ENCODE data around the gene HECTD4.
"Not testable (repeated sequence)": the region's sequence is repeated elsewhere in the genome, so short reads cannot be mapped to it uniquely, and the experiment has no call there.

HECTD4 gene

DNA sequence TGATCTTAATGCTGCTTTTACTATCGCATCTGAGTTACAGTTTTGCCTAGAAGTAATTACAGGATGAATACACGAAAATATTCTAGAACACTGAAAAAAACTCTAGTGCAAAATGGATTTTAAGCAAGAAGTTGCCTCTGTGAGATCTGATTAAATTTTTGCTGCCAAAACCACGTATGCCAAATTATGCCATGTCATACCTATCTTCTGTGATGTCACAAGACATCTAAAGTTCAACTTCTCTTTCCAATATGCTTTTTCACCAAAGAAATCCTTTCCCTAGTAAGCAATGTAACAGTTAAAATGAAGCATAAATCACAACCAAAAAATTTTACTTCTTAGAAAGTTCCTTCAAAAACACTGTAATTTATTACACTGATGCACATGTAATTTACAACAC is 39.6 kb downstream of the HECTD4 start:
- H3K9me2 ChIP-seq (replicated peaks; ENCODE audit: control insufficient read depth, low read length): no peaks in the 10 kb centered on the region
- H3F3A ChIP-seq (ENCODE audit: control insufficient read depth, insufficient read depth): no peaks in the 10 kb centered on the region
- H3K36me3 ChIP-seq (ENCODE audit: control insufficient read depth, low read length): no peaks in the 10 kb centered on the region
- no peaks in the 10 kb centered on the region for H4K20me1 ChIP-seq (ENCODE audit: control insufficient read depth, insufficient read depth, low read depth, low read length)
- no peaks in the 10 kb centered on the region for H3K27me3 ChIP-seq (ENCODE audit: control insufficient read depth, low read length)
- H3K4me1 ChIP-seq (ENCODE audit: control insufficient read depth, low read length): peaks cover 5% of the 10 kb centered on the region; the same call in 1 of the 2 replicates
- no peaks in the 10 kb centered on the region for H3K9me3 ChIP-seq (ENCODE audit: control insufficient read depth, insufficient read depth, low read length)
- no peak overlapping the region for H3K27ac ChIP-seq (ENCODE audit: low read depth, low read length)
- no peak for TF ChIP-seq EZH2phosphoT487 (IDR thresholded peaks at IDR 0.05; ENCODE audit: borderline replicate concordance, low read length)
- TF ChIP-seq, protein P1, sequence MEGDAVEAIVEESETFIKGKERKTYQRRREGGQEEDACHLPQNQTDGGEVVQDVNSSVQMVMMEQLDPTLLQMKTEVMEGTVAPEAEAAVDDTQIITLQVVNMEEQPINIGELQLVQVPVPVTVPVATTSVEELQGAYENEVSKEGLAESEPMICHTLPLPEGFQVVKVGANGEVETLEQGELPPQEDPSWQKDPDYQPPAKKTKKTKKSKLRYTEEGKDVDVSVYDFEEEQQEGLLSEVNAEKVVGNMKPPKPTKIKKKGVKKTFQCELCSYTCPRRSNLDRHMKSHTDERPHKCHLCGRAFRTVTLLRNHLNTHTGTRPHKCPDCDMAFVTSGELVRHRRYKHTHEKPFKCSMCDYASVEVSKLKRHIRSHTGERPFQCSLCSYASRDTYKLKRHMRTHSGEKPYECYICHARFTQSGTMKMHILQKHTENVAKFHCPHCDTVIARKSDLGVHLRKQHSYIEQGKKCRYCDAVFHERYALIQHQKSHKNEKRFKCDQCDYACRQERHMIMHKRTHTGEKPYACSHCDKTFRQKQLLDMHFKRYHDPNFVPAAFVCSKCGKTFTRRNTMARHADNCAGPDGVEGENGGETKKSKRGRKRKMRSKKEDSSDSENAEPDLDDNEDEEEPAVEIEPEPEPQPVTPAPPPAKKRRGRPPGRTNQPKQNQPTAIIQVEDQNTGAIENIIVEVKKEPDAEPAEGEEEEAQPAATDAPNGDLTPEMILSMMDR (IDR thresholded peaks at IDR 0.05; ENCODE audit: low read depth, low read length, poor library complexity, severe bottlenecking): no peak
- no peak overlapping the region for H3K4me2 ChIP-seq (ENCODE audit: low read length)
- peaks cover 71% of the 10 kb centered on the region for H3K79me2 ChIP-seq (ENCODE audit: control insufficient read depth, low read length)
- no peak overlapping the region for H3K4me3 ChIP-seq (ENCODE audit: low read length)

DNA sequence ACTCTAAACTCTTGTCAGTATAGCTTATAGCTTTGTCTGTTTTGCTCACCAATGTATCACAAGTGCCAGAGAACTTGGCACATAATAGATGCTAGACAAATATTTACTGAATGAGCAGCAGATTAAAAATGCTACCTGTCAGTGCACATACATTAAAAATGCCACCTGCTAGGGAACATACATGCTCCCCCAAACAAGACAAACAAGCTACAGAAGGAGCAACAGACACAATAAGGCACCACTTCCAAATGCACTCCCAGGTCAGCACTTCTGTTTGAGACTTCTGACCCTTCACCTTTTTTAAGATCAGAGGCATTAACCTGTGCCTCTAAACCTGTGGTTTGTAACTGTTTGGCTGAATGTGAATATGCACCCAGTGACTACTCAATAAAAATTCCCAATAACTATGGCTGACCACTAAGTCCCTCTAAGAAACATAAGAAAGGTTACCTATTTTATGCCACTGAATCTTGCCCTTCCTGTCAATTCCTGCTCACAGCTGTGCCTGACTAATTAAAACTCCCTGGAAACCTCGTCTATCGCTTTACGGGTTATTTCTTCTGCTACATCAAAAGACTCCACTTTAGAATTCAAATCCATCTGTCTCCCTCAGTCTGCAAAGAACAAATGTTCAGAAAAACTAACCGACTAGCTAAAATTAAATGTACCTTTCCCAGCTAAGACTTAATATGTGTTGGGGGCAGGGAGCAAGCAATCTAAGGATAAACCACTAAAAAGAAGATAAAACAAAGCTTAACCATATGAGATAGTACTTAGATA is 41.0 kb downstream of the HECTD4 start:
- H3K4me3 ChIP-seq (ENCODE audit: low read length): no peak overlapping the region
- peaks cover 62% of the 10 kb centered on the region for H3K79me2 ChIP-seq (ENCODE audit: control insufficient read depth, low read length)
- H3K9me3 ChIP-seq (ENCODE audit: control insufficient read depth, insufficient read depth, low read length): no peaks in the 10 kb centered on the region
- no peaks in the 10 kb centered on the region for H4K20me1 ChIP-seq (ENCODE audit: control insufficient read depth, insufficient read depth, low read depth, low read length)
- TF ChIP-seq, protein P1 (IDR thresholded peaks at IDR 0.05; ENCODE audit: low read depth, low read length, poor library complexity, severe bottlenecking): no peak
- no peak for TF ChIP-seq EZH2phosphoT487 (IDR thresholded peaks at IDR 0.05; ENCODE audit: borderline replicate concordance, low read length)
- no peak overlapping the region for H3K4me2 ChIP-seq (ENCODE audit: low read length)
- H3K27me3 ChIP-seq (ENCODE audit: control insufficient read depth, low read length): no peaks in the 10 kb centered on the region
- peaks cover 4% of the 10 kb centered on the region; the same call in 1 of the 2 replicates for H3F3A ChIP-seq (ENCODE audit: control insufficient read depth, insufficient read depth)
- H3K4me1 ChIP-seq (ENCODE audit: control insufficient read depth, low read length): peaks cover 5% of the 10 kb centered on the region; the same call in 1 of the 2 replicates
- H3K36me3 ChIP-seq (ENCODE audit: control insufficient read depth, low read length): no peaks in the 10 kb centered on the region
- H3K27ac ChIP-seq (ENCODE audit: low read depth, low read length): no peak overlapping the region
- H3K9me2 ChIP-seq (replicated peaks; ENCODE audit: control insufficient read depth, low read length): no peaks in the 10 kb centered on the region

DNA sequence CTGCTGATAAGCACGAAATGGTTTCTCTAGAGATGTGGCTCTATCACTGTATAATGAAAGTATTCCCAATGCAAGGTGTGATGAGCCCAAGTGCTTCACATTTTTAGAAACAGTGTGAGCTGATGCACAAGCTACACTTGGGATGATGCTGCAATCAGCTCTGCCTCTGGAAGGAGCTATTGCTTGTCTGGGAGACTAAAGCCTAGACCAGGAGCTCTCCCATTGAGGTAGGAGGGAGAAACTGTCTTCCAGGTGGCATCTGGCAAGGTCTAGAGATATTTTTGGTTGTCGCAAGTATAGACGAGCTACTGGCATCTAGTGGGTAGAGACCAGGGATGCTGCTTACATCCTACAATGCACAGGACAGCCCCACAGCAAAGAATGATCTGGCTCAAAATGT is 42.0 kb downstream of the HECTD4 start:
- no peak overlapping the region for H3K27ac ChIP-seq (ENCODE audit: low read depth, low read length)
- no peaks in the 10 kb centered on the region for H3K9me3 ChIP-seq (ENCODE audit: control insufficient read depth, insufficient read depth, low read length)
- no peak overlapping the region for H3K4me3 ChIP-seq (ENCODE audit: low read length)
- H3K4me2 ChIP-seq (ENCODE audit: low read length): no peak overlapping the region
- no peak for TF ChIP-seq EZH2phosphoT487 (IDR thresholded peaks at IDR 0.05; ENCODE audit: borderline replicate concordance, low read length)
- TF ChIP-seq, protein P1 (IDR thresholded peaks at IDR 0.05; ENCODE audit: low read depth, low read length, poor library complexity, severe bottlenecking): no peak
- H3K36me3 ChIP-seq (ENCODE audit: control insufficient read depth, low read length): no peaks in the 10 kb centered on the region
- no peaks in the 10 kb centered on the region for H3K27me3 ChIP-seq (ENCODE audit: control insufficient read depth, low read length)
- no peaks in the 10 kb centered on the region for H3K9me2 ChIP-seq (replicated peaks; ENCODE audit: control insufficient read depth, low read length)
- peaks cover 4% of the 10 kb centered on the region; the same call in 1 of the 2 replicates for H3F3A ChIP-seq (ENCODE audit: control insufficient read depth, insufficient read depth)
- no peaks in the 10 kb centered on the region for H4K20me1 ChIP-seq (ENCODE audit: control insufficient read depth, insufficient read depth, low read depth, low read length)
- peaks cover 59% of the 10 kb centered on the region for H3K79me2 ChIP-seq (ENCODE audit: control insufficient read depth, low read length)
- no peaks in the 10 kb centered on the region for H3K4me1 ChIP-seq (ENCODE audit: control insufficient read depth, low read length)

DNA sequence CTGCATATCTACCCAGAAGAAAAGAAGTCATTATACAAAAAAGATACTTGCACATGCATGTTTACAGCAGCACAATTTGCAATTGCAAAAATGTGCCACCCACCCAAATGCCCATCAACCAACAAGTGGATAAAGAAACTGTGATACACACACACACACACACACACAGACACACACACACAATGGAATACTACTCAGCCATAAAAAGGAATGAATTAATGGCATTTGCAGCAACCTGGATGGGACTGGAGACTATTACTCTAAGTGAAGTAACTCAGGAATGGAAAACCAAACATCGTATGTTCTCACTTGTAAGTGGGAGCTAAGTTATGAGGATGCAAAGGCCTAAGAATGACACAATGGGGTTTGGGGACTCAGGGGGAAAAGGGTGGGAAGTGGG is 47.2 kb downstream of the HECTD4 start:
- peaks cover 33% of the 10 kb centered on the region for H3K79me2 ChIP-seq (ENCODE audit: control insufficient read depth, low read length)
- H3F3A ChIP-seq (ENCODE audit: control insufficient read depth, insufficient read depth); H3K27me3 ChIP-seq (ENCODE audit: control insufficient read depth, low read length); H3K4me3 ChIP-seq (ENCODE audit: low read length); H3K4me2 ChIP-seq (ENCODE audit: low read length); H3K9me3 ChIP-seq (ENCODE audit: control insufficient read depth, insufficient read depth, low read length); H3K27ac ChIP-seq (ENCODE audit: low read depth, low read length); H3K9me2 ChIP-seq (replicated peaks; ENCODE audit: control insufficient read depth, low read length); H3K36me3 ChIP-seq (ENCODE audit: control insufficient read depth, low read length); H3K4me1 ChIP-seq (ENCODE audit: control insufficient read depth, low read length); H4K20me1 ChIP-seq (ENCODE audit: control insufficient read depth, insufficient read depth, low read depth, low read length): not testable (repeated sequence)
